ENCODE data around the gene UBA7.
"Not testable (repeated sequence)": the region's sequence is repeated elsewhere in the genome, so short reads cannot be mapped to it uniquely, and the experiment has no call there.

GRCh38 chr3:49776101-49776500, 37.7 kb downstream of the UBA7 start:
- not testable (repeated sequence) for TF ChIP-seq EZH2 (IDR thresholded peaks at IDR 0.05; ENCODE audit: borderline replicate concordance, low read length); CTCF (IDR thresholded peaks at IDR 0.05; ENCODE audit: low read length)

Measured in OCI-LY1 (cell line).